Endothelial cell of umbilical vein (primary cell): ENCODE measurements around the gene XAF1. TPM values are rescaled to one million over a fixed set of nuclear protein-coding genes. Genes with fewer than 3 reads are reported as not detected.
A peak's percentile ranks its signal among the peaks of the same experiment; 100 is the strongest.

ENCODE experiments used
- BruUV-seq: library from RNA; stranded (reverse); fragments of 400-500 nt; replicated peaks from 2 replicates; lab custom pipeline; 2021; lab: Mats Ljungman, UMichigan
- CTCF ChIA-PET: fragments of 300-600, 350-600 bp; sonication (Branson Sonifier 250); formaldehyde crosslinking; loops from one replicate; lab custom pipeline; 2021; ENCODE audit warnings: antibody characterized with exemption, inconsistent platforms; lab: Charles Lee
- POLR2A ChIA-PET: fragments of 300-600, 350-600 bp; sonication (Branson Sonifier 250); formaldehyde crosslinking; loops from one replicate; lab custom pipeline; 2021; ENCODE audit warnings: antibody characterized with exemption, inconsistent platforms; lab: Charles Lee
- DNase-seq: peaks from one replicate; pipeline ENCODE4 v3.0.0-alpha.2; 2011; ENCODE audit warnings: low read depth, low spot score
- FAIRE-seq: peaks from 2 replicates; lab custom pipeline; 2011; peaks lifted over from hg19 to GRCh38; lab: Jason Lieb, UNC
- H2AFZ ChIP-seq: 2 replicates; pipeline ENCODE4 v1.6.0; 2012; ENCODE audit warnings: low read depth, low read length, control low read depth, inconsistent platforms
- H3K27ac ChIP-seq: 2 replicates; pipeline ENCODE4 v1.5.1; 2011; ENCODE audit warnings: low read depth, mild to moderate bottlenecking, control low read depth, low read length, moderate library complexity; ENCODE audit not compliant: insufficient read depth
- H3K27me3 ChIP-seq, 2 experiments: 2 replicates each; pipeline versions ENCODE4 v1.6.0 to v1.6.1; 2011; ENCODE audit warnings: low read length in 2 of 2, mixed read lengths in 1 of 2; ENCODE audit not compliant: control insufficient read depth in 2 of 2, insufficient read depth in 2 of 2
- H3K36me3 ChIP-seq, 2 experiments: 2 replicates in 1 of 2; 3 replicates in 1 of 2; pipeline ENCODE4 v1.5.1; 2011; ENCODE audit warnings: low read length in 2 of 2, mild to moderate bottlenecking in 1 of 2, moderate library complexity in 1 of 2; ENCODE audit not compliant: control insufficient read depth in 2 of 2, insufficient read depth in 2 of 2; ENCODE audit errors: extremely low read depth in 1 of 2
- H3K4me1 ChIP-seq: 3 replicates; pipeline ENCODE4 v1.5.1; 2011; ENCODE audit warnings: mild to moderate bottlenecking, low read length; ENCODE audit not compliant: control insufficient read depth, insufficient read depth; ENCODE audit errors: extremely low read depth
- H3K4me2 ChIP-seq: 2 replicates; pipeline ENCODE4 v1.6.1; 2011; ENCODE audit warnings: low read length, control low read depth, mixed read lengths; ENCODE audit not compliant: insufficient read depth
- H3K4me3 ChIP-seq, 3 experiments: fragments of 200-600 bp in 1 of 3; sonication (generic), shearing (Covaris generic) in 1 of 3; replicated peaks in 1 of 3; 2 replicates each; pipeline ENCODE4 v1.5.1; 2011 to 2016; ENCODE audit warnings: control low read depth in 3 of 3, low read length in 3 of 3, mild to moderate bottlenecking in 2 of 3, inconsistent platforms in 1 of 3, low read depth in 1 of 3, moderate library complexity in 1 of 3; ENCODE audit not compliant: insufficient read depth in 1 of 3
- H3K79me2 ChIP-seq: 2 replicates; pipeline ENCODE4 v1.6.0; 2012; ENCODE audit warnings: low read length, inconsistent platforms; ENCODE audit not compliant: control insufficient read depth, insufficient read depth
- H3K9ac ChIP-seq: replicated peaks from 2 replicates; pipeline ENCODE3; 2011; ENCODE audit warnings: low read length, control low read depth; ENCODE audit not compliant: insufficient read depth; ENCODE audit errors: extremely low read depth
- H3K9me1 ChIP-seq: replicated peaks from 3 replicates; pipeline ENCODE4 v1.6.0; 2011; ENCODE audit warnings: mild to moderate bottlenecking, low read length; ENCODE audit not compliant: control insufficient read depth, insufficient read depth; ENCODE audit errors: extremely low read depth
- H3K9me3 ChIP-seq: replicated peaks from 2 replicates; pipeline ENCODE4 v1.5.1; 2012; ENCODE audit warnings: low read length, inconsistent platforms; ENCODE audit not compliant: control insufficient read depth, insufficient read depth
- H4K20me1 ChIP-seq: replicated peaks from 2 replicates; pipeline ENCODE3; 2011; ENCODE audit warnings: mild to moderate bottlenecking, low read length; ENCODE audit not compliant: control insufficient read depth, insufficient read depth; ENCODE audit errors: extremely low read depth
- CTCF ChIP-seq, 2 donors: IDR thresholded peaks; 1 replicate in 1 of 2; 2 replicates in 1 of 2; pipeline ENCODE4 v1.5.1; 2011; ENCODE audit warnings: low read length in 2 of 2, mild to moderate bottlenecking in 2 of 2, moderate library complexity in 2 of 2, control low read depth in 1 of 2, inconsistent platforms in 1 of 2, low read depth in 1 of 2; ENCODE audit not compliant: insufficient read depth in 1 of 2; ENCODE audit errors: extremely low read depth in 1 of 2
- EZH2 ChIP-seq: IDR thresholded peaks from 2 replicates; pipeline ENCODE4 v1.6.1; 2012; ENCODE audit warnings: borderline replicate concordance, low read depth, mild to moderate bottlenecking, moderate library complexity, low read length, inconsistent platforms; ENCODE audit not compliant: severe bottlenecking
- FOS ChIP-seq: IDR thresholded peaks from 2 replicates; pipeline ENCODE4 v1.6.1; 2011; ENCODE audit warnings: mild to moderate bottlenecking, low read length, moderate library complexity, borderline replicate concordance; ENCODE audit not compliant: insufficient read depth
- GATA2 ChIP-seq: IDR thresholded peaks from 2 replicates; pipeline ENCODE4 v1.7.0; 2011; ENCODE audit warnings: low read depth, mild to moderate bottlenecking, moderate library complexity, mixed read lengths, low read length; ENCODE audit not compliant: insufficient read length, insufficient read depth
- JUN ChIP-seq: IDR thresholded peaks from 2 replicates; pipeline ENCODE4 v1.6.1; 2011; ENCODE audit warnings: borderline replicate concordance, low read depth; ENCODE audit not compliant: insufficient read length, insufficient read depth
- MAX ChIP-seq: IDR thresholded peaks from 2 replicates; pipeline ENCODE4 v1.6.1; 2011; ENCODE audit not compliant: insufficient read depth, insufficient read length
- MYC ChIP-seq: IDR thresholded peaks from one replicate; pipeline ENCODE4 v1.6.1; 2011; ENCODE audit warnings: mild to moderate bottlenecking, low read depth, low read length
- POLR2A ChIP-seq: IDR thresholded peaks from 2 replicates; pipeline ENCODE4 v1.6.1; 2012; ENCODE audit warnings: low read depth, mild to moderate bottlenecking, control low read depth, low read length
- POLR2AphosphoS5 ChIP-seq: IDR thresholded peaks from 2 replicates; pipeline ENCODE4 v1.6.1; 2012; ENCODE audit warnings: low read depth, mild to moderate bottlenecking, control low read depth, low read length, moderate library complexity; ENCODE audit not compliant: insufficient read depth
- dilution Hi-C: fragments of 300-500 bp; cut with MboI; formaldehyde crosslinking; loops from one replicate; pipeline ENCODE4 v1.15.0; 2019; ENCODE audit warnings: low sequenced_read_pairs; ENCODE audit not compliant: extremely low pct_ligation_motif_present
- intact Hi-C: fragments of 100-400 bp; cut with micrococcal nuclease; formaldehyde crosslinking; loops from one replicate; pipeline ENCODE4 v1.10.0; 2022
- polyA plus RNA-seq, 4 experiments: library from polyadenylated mRNA; depleted of rRNA in 3 of 4; stranded (reverse) in 3 of 4; unstranded in 1 of 4; fragments of >200 nt; gene quantifications; 2 replicates each; pipeline versions ENCODE4 v1.2.1 to v1.2.3, GENCODE V29; 2011 to 2012; ENCODE audit warnings: missing spikeins in 1 of 4
- total RNA-seq: library from RNA; stranded (reverse); gene quantifications from 2 replicates; pipeline ENCODE4 v1.2.3, GENCODE V29; 2021

XAF1 gene
- total and polyA plus RNA-seq, 2 donors (not counting 3 experiments of a cell fraction or from before 2014, with no cell fraction given): 6.3 to 21.5 TPM

- CTCF ChIA-PET: interaction anchor here (1.1 to 1.9 kb wide), 5 partner anchors 10 to 124 kb away, joined by 3 to 21 read pairs (median 4); no protein-coding TSS in a partner anchor
- H3K27me3 ChIP-seq: peaks cover 0 to 15% of the 10 kb centered on the region in 2 experiments
- no TSS peak for BruUV-seq
- peak overlapping the region; percentile 33 for H3K27ac ChIP-seq
- no peak for DNase-seq
- dilution Hi-C loops (no loop called here), intact Hi-C loops (no loop called here)
- no peak overlapping the region for H2AFZ ChIP-seq
- POLR2A ChIA-PET: interaction anchor here (0.7 kb wide), 1 partner anchor 38 kb away, joined by 4 read pairs; no protein-coding TSS in a partner anchor
- H3K9ac ChIP-seq: peak overlapping the region; percentile 3
- no peak for FAIRE-seq
- H3K4me3 ChIP-seq: peak overlapping the region in 2 of 3 experiments; percentile 30 to 42
- H3K79me2 ChIP-seq: no peaks in the 10 kb centered on the region
- H3K4me2 ChIP-seq: peak overlapping the region; percentile 60
- no peak for TF ChIP-seq CTCF (IDR thresholded peaks at IDR 0.05; ENCODE audit: extremely low read depth in 1 of 2, insufficient read depth in 1 of 2, low read depth in 1 of 2, low read length in 2 of 2)
- no peak for TF ChIP-seq POLR2AphosphoS5
- no peak for TF ChIP-seq JUN
- no peak for TF ChIP-seq GATA2
- TF ChIP-seq EZH2: no peak
- TF ChIP-seq FOS: no peak
- no peak for TF ChIP-seq MAX
- TF ChIP-seq MYC: no peak
- TF ChIP-seq POLR2A: no peak
- H3K4me1 ChIP-seq: peaks cover 6% of the 10 kb centered on the region
- H4K20me1 ChIP-seq: no peaks in the 10 kb centered on the region
- H3K9me1 ChIP-seq: no peaks in the 10 kb centered on the region
- H3K36me3 ChIP-seq: no peaks in the 10 kb centered on the region
- no peaks in the 10 kb centered on the region for H3K9me3 ChIP-seq
Observed at GRCh38 chr17:6787081-6787693, 31.3 kb downstream of the XAF1 start.
